Hepatocyte (in vitro differentiated cells): ENCODE data around the gene KIF25.

Source experiments
- CTCF ChIP-seq: fragments of 200-600 bp; sonication (generic); IDR thresholded peaks from 2 replicates; pipeline ENCODE4 v1.5.1; 2016; ENCODE audit warnings: antibody characterized with exemption, mild to moderate bottlenecking; ENCODE audit not compliant: poor library complexity
- EZH2 ChIP-seq: fragments of 200-600 bp; sonication (generic); IDR thresholded peaks from 2 replicates; pipeline ENCODE4 v1.6.1; 2016; ENCODE audit warnings: antibody characterized with exemption, mild to moderate bottlenecking, borderline replicate concordance

- TF ChIP-seq CTCF = no peak
- TF ChIP-seq EZH2 = no peak
These were observed 24.1 kb downstream of the KIF25 start for GRCh38 chr6:168021581-168021980.
